GM21619 (cell line): Measurements from ENCODE around the gene EPHB6.
A peak's percentile ranks its signal among the peaks of the same experiment; 100 is the strongest.

Source experiments
- ATAC-seq: cut with Tn5 transposase; IDR thresholded peaks from one replicate; pipeline ENCODE4 v1.9.1; 2021; ENCODE audit not compliant: unreplicated experiment

The EPHB6 gene

DNA sequence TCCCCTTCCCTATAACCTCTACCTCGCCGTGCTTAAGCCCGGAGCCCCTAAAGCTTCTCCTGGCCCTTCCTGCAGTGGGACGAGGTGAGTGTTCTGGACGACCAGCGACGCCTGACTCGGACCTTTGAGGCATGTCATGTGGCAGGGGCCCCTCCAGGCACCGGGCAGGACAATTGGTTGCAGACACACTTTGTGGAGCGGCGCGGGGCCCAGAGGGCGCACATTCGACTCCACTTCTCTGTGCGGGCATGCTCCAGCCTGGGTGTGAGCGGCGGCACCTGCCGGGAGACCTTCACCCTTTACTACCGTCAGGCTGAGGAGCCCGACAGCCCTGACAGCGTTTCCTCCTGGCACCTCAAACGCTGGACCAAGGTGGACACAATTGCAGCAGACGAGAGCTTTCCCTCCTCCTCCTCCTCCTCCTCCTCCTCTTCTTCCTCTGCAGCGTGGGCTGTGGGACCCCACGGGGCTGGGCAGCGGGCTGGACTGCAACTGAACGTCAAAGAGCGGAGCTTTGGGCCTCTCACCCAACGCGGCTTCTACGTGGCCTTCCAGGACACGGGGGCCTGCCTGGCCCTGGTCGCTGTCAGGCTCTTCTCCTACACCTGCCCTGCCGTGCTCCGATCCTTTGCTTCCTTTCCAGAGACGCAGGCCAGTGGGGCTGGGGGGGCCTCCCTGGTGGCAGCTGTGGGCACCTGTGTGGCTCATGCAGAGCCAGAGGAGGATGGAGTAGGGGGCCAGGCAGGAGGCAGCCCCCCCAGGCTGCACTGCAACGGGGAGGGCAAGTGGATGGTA lies 9.2 kb downstream of the EPHB6 start:
- ATAC-seq = no peak

GRCh38 chr7:142864980-142865747 lies 10.3 kb downstream of the EPHB6 start:
- ATAC-seq = no peak

- ATAC-seq = no peak
Measured at GRCh38 chr7:142865766-142866165, 10.9 kb downstream of the EPHB6 start.

DNA sequence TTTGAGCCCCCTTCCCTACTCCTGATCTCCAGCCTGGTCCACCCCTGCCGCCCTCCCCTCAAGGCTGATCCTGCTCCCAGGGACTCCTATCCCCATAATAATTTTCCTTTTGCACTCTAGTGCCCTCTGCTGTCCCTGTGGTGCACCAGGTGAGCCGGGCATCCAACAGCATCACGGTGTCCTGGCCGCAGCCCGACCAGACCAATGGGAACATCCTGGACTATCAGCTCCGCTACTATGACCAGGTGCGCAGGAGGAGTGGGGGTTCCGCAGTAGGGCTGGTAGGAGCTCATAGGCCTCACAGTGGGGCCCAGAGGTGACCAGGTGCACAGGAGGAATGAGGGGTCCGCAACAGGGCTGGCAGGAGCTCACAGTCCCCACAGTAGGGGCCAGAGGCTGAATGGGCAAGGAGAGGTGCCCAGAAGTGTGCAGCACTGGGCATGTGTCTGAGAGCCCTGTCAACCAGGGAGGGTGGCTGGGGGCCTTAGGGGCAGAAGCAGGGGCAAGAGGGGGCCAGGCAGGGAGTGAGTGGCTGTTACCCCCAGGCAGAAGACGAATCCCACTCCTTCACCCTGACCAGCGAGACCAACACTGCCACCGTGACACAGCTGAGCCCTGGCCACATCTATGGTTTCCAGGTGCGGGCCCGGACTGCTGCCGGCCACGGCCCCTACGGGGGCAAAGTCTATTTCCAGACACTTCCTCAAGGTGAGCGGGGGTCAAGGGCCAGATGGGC lies 11.7 kb downstream of the EPHB6 start:
- no peak for ATAC-seq

- ATAC-seq = no peak
Measured at GRCh38 chr7:142867097-142867378, 12.2 kb downstream of the EPHB6 start.

- no peak for ATAC-seq
Measured at GRCh38 chr7:142867398-142868187, 12.7 kb downstream of the EPHB6 start.

GRCh38 chr7:142868188-142868985 lies 13.5 kb downstream of the EPHB6 start:
- ATAC-seq = no peak

DNA sequence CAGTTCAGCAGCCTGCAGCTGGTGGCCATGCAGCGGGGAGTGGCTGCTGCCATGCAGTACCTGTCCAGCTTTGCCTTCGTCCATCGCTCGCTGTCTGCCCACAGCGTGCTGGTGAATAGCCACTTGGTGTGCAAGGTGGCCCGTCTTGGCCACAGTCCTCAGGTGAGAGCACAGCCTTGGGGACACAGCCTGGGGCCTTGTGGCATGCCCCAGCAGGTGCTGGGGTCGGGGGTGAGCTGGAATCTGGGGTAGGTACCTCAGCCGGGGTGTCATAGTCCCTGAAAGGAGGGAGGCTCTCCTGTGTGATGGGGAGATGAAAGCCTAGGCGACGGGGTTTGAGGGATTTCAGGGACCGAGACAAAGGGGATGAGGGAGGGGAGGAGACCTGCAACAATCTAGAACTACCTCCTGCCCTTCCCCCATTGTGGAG lies 14.1 kb downstream of the EPHB6 start:
- no peak for ATAC-seq

DNA sequence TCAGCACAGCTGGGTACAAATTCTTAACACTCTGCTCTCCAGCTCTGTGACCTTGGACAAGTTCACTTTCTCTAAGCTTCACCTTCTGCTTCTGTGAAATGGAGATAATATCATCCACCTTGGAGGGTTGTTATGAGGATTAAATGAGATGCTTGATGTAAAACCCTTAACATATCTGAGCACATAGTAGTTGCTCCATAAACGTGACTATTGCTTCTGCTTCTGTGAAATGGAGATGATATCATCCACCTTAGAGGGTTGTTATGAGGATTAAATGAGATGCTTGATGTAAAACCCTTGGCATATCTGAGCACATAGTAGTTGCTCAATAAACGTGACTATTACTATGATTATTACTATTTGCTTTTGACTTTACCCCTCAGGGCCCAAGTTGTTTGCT lies 14.6 kb downstream of the EPHB6 start:
- ATAC-seq = no peak

DNA sequence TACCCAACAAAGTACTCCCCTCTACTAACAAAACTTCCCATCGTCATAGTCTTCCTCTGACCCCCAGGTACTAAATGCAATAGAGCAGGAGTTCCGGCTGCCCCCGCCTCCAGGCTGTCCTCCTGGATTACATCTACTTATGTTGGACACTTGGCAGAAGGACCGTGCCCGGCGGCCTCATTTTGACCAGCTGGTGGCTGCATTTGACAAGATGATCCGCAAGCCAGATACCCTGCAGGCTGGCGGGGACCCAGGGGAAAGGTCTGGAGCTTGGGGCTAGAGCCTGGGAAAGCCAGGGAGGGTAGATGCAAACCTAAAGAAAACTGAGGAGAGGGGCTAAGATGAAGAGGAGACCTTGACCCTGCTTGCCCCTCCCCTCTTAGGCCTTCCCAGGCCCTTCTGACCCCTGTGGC lies 15.3 kb downstream of the EPHB6 start:
- no peak for ATAC-seq

- no peak for ATAC-seq
Measured at GRCh38 chr7:142870566-142871259, 15.8 kb downstream of the EPHB6 start.

DNA sequence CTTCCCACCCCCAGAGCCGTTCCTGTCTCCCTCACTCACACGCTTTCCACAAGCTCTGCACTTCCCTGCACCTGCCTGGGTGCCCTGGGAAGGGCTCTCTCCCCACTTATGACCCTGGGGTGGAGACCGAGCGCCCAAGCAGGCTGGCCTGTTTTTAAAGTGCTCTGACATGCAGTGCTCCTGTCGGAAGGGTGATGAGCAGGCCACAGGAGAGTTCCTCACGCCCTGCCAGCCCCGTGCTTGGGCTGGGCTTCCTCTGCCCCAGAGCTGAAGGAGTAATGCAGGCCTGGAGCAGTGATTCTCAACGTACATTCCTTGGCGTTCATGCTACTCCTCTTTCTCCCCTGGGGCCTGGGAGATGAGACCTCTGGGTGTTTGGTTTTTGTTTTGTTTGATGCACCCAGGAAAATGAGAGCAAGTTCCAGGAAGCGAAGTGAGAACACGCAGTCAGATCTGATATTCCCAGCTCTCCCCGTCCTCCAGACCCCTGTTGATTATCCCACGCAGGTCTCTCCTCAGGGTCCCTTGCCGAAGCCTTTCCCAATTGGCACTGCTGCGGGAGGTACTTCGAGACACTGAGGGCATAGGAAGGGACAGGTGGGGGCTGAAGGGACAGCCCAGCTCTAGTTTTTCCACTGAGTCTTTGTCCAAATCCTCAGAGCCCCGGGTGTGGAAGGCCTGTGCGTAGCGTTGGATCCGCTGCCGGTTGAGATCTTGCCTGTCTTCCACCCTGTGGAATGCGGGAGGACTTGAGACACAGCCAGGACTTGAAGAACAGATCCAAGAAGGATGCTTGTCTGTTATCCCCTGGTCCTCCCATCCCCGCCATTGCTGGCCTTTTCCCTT lies 16.6 kb downstream of the EPHB6 start:
- ATAC-seq = no peak

DNA sequence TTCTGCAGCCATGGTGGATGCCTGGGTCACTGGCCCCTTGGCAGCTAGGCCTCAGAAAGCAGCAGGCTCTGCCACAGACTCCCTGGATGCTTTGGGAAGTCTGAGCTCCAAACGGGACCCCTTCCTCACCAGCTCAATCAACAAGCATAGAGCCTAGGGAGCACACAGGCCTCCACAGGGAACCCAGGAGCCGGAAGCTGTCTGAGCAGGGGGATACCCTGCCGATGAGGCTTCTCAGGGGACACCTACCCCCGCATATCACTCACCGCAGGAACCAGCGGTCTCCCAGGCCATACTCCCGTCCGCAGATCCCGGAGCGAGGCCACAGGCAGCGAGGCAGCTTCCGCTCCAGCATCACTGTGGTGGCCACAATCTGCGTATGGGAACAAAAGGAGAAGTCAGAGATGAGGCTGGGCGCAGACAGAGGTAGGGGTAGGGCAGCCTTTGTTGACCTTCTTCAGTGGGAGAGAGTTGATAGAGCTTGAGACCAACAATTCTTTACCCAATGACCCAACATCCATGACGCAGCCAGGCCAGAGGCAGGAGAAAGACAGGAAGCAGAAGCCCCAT lies 17.3 kb downstream of the EPHB6 start:
- no peak for ATAC-seq

DNA sequence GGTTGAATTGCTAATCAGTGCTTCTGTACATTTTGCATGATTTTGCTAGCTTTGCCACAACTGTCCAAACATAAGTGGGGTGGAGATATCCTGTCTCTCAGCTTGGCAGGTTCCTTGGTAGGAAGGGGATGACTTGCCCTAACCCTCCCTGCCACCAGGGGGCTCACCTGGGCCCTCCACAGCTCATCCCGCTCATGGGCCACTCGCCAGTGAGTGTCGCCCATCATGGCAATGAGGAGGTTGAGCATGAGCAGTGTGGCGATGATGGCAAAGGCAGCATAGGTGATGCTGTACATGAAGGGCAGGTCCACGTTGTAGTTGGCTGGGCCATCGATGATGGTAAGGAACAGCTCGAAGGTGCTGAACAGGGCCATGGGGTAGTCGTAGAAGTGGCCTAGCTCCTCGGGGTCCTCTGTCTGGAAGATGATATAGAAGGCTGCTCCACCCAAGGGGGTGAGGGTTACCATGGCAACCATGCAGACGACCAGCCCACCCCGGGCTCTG lies 18.5 kb downstream of the EPHB6 start:
- peak; percentile 72 for ATAC-seq

GRCh38 chr7:142873871-142874270 lies 19.0 kb downstream of the EPHB6 start:
- no peak for ATAC-seq

DNA sequence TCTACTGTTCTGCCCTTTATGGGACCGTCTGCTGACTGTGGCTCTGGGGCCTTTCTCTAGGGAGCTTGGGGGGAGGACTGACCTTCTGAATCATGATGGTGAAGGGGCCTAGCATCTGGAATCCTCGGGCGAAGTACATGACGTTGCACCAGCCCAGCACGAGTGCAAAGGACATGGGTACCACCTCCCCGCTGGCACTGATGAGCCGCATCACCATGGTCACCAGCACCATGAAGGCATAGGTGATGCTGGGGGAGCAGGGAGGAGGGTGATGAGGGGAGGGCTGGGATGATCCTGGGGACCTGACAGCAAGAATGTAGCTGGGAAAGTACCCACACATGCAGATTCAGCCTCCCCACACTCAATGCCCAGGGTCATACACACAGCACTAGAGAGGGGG lies 19.5 kb downstream of the EPHB6 start:
- ATAC-seq = no peak

DNA sequence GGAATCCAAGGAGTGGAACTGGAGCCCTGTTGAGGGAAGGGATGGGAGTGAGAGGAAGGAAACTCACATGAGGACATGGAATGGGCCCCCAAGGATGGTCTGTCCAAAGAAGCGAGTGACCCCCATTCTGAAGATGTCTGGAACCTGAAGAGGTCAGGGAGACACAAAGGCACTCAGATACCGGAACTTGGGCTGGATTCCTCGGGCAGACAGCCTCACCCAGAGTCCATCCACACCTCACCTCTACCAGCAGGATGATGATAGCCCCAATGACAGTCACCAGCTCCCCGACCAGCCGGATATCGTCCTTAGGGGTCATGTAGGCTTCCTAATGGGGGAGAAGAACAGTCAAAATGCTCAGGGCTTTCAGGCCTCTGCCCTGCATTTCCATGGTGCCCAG lies 20.0 kb downstream of the EPHB6 start:
- no peak for ATAC-seq

DNA sequence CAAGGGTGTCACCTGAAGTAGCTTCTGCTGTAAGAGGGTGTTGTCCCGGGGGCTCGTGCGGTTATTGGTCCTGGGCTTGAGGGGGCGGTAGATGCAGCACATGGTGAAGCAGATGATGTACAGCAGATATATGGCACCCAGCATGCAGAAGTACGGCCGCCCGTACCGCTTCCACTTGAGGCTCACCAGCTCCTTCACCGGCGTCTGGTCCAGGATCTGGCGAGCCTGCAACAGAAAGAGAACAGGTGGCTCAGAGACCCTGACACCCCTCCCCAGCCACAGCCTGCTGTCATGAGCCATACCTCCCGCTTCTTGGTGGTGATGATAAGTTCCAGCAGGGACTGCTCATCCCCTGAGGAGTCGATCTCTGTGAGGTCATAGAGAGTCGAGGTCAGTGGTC lies 20.6 kb downstream of the EPHB6 start:
- ATAC-seq = no peak
